ENCODE results near the gene ZFX. TPM values are rescaled to one million over a fixed set of nuclear protein-coding genes. Genes with fewer than 3 reads are reported as not detected.

The ZFX gene
- total RNA-seq, 1 donor from 2014 or later: 59.1 TPM

DNA sequence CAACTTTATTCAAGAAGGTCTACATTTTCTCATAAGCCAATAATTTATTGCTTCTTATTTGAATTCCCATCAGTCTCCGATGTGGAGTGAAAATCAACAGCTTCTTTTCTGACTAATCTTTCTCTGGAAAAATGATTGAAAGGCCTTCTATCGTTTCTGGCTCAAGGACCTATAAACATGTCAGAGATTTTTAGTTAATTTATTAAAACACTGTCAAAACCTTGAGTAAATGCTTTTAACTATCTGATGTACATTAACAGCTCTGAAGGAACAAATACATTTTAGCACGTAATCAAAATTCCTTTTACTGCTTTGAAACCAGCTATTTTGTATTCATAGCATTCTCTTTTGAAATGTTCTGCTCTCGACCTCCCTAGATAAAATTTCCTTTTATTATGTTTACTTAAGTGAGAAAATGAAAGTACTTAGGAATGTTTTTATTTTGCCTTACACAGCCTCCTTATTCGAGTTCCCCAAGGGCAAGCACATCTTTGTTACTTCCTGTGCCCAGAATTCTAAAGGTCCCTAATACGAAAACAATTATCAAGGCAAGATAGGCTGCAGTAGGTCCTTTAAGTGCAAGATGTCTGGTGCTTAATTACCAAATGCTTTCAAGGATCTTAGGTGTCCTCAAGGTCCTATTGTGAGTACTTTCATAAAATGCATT, 3.1 kb upstream of the ZFX start:
- H3K4me1 Mint-ChIP-seq: peaks cover 37% of the 10 kb centered on the region
- peaks cover 3% of the 10 kb centered on the region for H3K27me3 Mint-ChIP-seq (ENCODE audit: insufficient read depth, low read depth)
- H3F3A ChIP-seq (ENCODE audit: low read depth): peaks cover 46% of the 10 kb centered on the region
- peak; percentile 37 for DNase-seq (ENCODE audit: low spot score)
- no peaks in the 10 kb centered on the region for H3K9me3 ChIP-seq (ENCODE audit: low read depth)
- H3K36me3 Mint-ChIP-seq: no peaks in the 10 kb centered on the region
- H4K20me1 ChIP-seq (ENCODE audit: low read depth): peaks cover 10% of the 10 kb centered on the region
- H3K27me3 ChIP-seq: no peaks in the 10 kb centered on the region
- no peaks in the 10 kb centered on the region for H3K9me3 Mint-ChIP-seq
- peaks cover 44% of the 10 kb centered on the region for H3K4me1 ChIP-seq
- TF ChIP-seq EZH2 (IDR thresholded peaks at IDR 0.05) (no peak), EZH2phosphoT487 (IDR thresholded peaks at IDR 0.05) (no peak)
- TF ChIP-seq, protein P1, sequence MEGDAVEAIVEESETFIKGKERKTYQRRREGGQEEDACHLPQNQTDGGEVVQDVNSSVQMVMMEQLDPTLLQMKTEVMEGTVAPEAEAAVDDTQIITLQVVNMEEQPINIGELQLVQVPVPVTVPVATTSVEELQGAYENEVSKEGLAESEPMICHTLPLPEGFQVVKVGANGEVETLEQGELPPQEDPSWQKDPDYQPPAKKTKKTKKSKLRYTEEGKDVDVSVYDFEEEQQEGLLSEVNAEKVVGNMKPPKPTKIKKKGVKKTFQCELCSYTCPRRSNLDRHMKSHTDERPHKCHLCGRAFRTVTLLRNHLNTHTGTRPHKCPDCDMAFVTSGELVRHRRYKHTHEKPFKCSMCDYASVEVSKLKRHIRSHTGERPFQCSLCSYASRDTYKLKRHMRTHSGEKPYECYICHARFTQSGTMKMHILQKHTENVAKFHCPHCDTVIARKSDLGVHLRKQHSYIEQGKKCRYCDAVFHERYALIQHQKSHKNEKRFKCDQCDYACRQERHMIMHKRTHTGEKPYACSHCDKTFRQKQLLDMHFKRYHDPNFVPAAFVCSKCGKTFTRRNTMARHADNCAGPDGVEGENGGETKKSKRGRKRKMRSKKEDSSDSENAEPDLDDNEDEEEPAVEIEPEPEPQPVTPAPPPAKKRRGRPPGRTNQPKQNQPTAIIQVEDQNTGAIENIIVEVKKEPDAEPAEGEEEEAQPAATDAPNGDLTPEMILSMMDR (IDR thresholded peaks at IDR 0.05): no peak
- peak overlapping the region; percentile 3 for H3K9ac ChIP-seq
- H3K4me2 ChIP-seq: peak overlapping the region; percentile 4
- H3K79me2 ChIP-seq (ENCODE audit: low read depth): peaks cover 25% of the 10 kb centered on the region
- peak overlapping the region; percentile 91 for H3K27ac Mint-ChIP-seq
- no peaks in the 10 kb centered on the region for H3K36me3 ChIP-seq
- H3K4me3 Mint-ChIP-seq: peak overlapping the region; percentile 31
- H2AFZ ChIP-seq (replicated peaks): no peak overlapping the region
- H3K4me3 ChIP-seq: no peak overlapping the region
- peak overlapping the region; percentile 23 for H3K27ac ChIP-seq

DNA sequence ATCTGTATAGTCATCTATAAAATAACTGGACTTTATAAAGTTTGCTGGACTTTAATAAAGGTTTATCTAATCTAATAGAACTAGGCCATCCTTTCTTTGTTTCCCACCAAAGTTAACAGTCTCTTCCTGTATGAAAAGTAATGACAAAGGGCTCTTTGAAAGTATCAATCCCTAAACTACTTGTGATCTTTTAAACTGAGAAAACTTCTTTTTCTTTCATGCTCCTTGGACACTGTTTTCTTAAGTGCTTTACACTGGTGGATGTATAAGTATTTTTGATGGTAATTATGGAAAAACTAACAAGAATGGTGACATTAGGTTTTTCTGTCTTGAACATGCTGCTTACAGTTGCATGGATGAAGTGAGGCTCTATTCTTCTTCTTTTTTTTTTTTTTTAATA, 2.4 kb upstream of the ZFX start:
- Histone ChIP-seq H3K27me3 (no peaks in the 10 kb centered on the region), H4K20me1 (ENCODE audit: low read depth) (peaks cover 17% of the 10 kb centered on the region), H3K27ac (peak overlapping the region; percentile 23), H3K4me1 (peaks cover 50% of the 10 kb centered on the region), H3K4me3 (no peak overlapping the region), H3K36me3 (no peaks in the 10 kb centered on the region), H2AFZ (replicated peaks) (no peak overlapping the region), H3K4me2 (peak overlapping the region; percentile 4), H3K9ac (no peak overlapping the region), H3F3A (ENCODE audit: low read depth) (peaks cover 50% of the 10 kb centered on the region), H3K9me3 (ENCODE audit: low read depth) (no peaks in the 10 kb centered on the region), H3K79me2 (ENCODE audit: low read depth) (peaks cover 33% of the 10 kb centered on the region)
- H3K4me3 Mint-ChIP-seq: peak overlapping the region; percentile 48
- peaks cover 3% of the 10 kb centered on the region for H3K27me3 Mint-ChIP-seq (ENCODE audit: insufficient read depth, low read depth)
- TF ChIP-seq, protein P1 (IDR thresholded peaks at IDR 0.05): no peak
- TF ChIP-seq EZH2phosphoT487 (IDR thresholded peaks at IDR 0.05) (no peak), EZH2 (IDR thresholded peaks at IDR 0.05) (no peak)
- H3K4me1 Mint-ChIP-seq: peaks cover 41% of the 10 kb centered on the region
- H3K9me3 Mint-ChIP-seq: no peaks in the 10 kb centered on the region
- peak overlapping the region; percentile 94 for H3K27ac Mint-ChIP-seq
- H3K36me3 Mint-ChIP-seq: no peaks in the 10 kb centered on the region
- DNase-seq (ENCODE audit: low spot score): no peak

DNA sequence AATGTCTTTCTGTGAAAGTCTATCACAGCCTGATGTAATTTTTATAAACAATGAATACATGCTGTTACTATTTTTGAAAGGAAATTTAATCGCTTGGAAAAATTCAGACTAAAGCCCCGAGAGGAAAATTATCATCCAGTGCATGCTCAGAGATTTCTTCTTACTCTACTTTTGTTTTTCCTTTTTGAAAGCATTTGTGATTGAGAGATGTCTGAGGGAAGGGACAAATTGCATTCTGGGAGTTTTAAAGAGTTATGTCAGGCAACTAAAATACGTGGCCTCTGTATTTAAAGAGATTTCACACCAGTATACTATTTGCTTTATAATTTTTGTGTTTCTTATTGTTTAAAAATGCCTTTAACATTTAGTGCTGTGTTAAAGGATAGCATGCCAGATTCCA, 1.4 kb upstream of the ZFX start:
- H4K20me1 ChIP-seq (ENCODE audit: low read depth): peaks cover 27% of the 10 kb centered on the region
- no peaks in the 10 kb centered on the region for H3K27me3 ChIP-seq
- H3K9me3 Mint-ChIP-seq: no peaks in the 10 kb centered on the region
- peak overlapping the region; percentile 92 for H3K4me2 ChIP-seq
- TF ChIP-seq, protein P1 (IDR thresholded peaks at IDR 0.05): no peak
- TF ChIP-seq EZH2 (IDR thresholded peaks at IDR 0.05): no peak
- no peak for TF ChIP-seq EZH2phosphoT487 (IDR thresholded peaks at IDR 0.05)
- H3K27me3 Mint-ChIP-seq (ENCODE audit: insufficient read depth, low read depth): peaks cover 3% of the 10 kb centered on the region
- peak overlapping the region; percentile 98 for H3K27ac Mint-ChIP-seq
- H3K4me3 ChIP-seq: peak overlapping the region; percentile 100
- H3K36me3 Mint-ChIP-seq: no peaks in the 10 kb centered on the region
- H3K4me1 Mint-ChIP-seq: peaks cover 49% of the 10 kb centered on the region
- H3K27ac ChIP-seq: peak overlapping the region; percentile 100
- no peaks in the 10 kb centered on the region for H3K9me3 ChIP-seq (ENCODE audit: low read depth)
- peak overlapping the region; percentile 99 for H3K9ac ChIP-seq
- H3F3A ChIP-seq (ENCODE audit: low read depth): peaks cover 59% of the 10 kb centered on the region
- H3K36me3 ChIP-seq: no peaks in the 10 kb centered on the region
- peaks cover 59% of the 10 kb centered on the region for H3K4me1 ChIP-seq
- H3K79me2 ChIP-seq (ENCODE audit: low read depth): peaks cover 42% of the 10 kb centered on the region
- DNase-seq (ENCODE audit: low spot score): no peak
- peak overlapping the region; percentile 90 for H3K4me3 Mint-ChIP-seq
- H2AFZ ChIP-seq (replicated peaks): peak overlapping the region; percentile 10

All from neural progenitor cell (in vitro differentiated cells).